ENCODE data around the gene KAT7.

DNA sequence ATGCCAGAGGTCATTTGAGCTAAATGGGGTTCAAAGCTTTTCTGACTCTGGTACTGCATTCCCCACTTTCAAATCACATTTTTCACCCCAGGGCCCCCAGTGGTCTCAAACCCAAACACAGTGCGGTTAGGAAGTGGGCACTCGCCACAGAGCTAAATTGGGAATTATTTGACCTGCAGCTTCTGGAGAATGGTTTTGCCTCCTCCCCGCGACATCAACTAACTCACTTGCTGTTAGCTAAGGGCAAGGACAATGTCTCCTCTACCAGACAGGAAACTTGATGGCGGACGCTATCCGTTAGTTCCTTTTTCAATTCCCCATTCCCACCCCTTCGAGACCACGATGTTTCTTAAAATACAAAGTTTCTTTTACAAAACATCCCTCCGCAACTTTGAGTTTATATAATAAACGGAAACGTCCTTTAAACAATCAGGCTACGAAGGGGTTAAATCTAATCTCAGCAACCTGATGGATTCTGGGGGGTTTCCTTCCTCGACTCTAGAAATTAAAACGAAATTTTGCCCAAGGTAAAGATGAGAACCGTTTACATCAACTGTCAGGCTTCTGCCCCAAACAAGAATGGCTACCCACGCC lies 500 bp upstream of the KAT7 start:
- TF ChIP-seq POLR2AphosphoS5 (IDR thresholded peaks at IDR 0.05; ENCODE audit: borderline replicate concordance, low read depth, low read length): no peak
- TF ChIP-seq EZH2 (IDR thresholded peaks at IDR 0.05): no peak
- no peak for TF ChIP-seq FOXP2 (optimal IDR thresholded peaks at IDR 0.05; ENCODE audit: control extremely low read depth, extremely low read length, insufficient read depth)
